ENCODE data around the gene APBA3. TPM values are rescaled to one million over a fixed set of nuclear protein-coding genes. Genes with fewer than 3 reads are reported as not detected.
A peak's percentile ranks its signal among the peaks of the same experiment; 100 is the strongest.

APBA3 gene
- total RNA-seq, 2 experiments from 2014 or later: 55.8 to 64.7 TPM

DNA sequence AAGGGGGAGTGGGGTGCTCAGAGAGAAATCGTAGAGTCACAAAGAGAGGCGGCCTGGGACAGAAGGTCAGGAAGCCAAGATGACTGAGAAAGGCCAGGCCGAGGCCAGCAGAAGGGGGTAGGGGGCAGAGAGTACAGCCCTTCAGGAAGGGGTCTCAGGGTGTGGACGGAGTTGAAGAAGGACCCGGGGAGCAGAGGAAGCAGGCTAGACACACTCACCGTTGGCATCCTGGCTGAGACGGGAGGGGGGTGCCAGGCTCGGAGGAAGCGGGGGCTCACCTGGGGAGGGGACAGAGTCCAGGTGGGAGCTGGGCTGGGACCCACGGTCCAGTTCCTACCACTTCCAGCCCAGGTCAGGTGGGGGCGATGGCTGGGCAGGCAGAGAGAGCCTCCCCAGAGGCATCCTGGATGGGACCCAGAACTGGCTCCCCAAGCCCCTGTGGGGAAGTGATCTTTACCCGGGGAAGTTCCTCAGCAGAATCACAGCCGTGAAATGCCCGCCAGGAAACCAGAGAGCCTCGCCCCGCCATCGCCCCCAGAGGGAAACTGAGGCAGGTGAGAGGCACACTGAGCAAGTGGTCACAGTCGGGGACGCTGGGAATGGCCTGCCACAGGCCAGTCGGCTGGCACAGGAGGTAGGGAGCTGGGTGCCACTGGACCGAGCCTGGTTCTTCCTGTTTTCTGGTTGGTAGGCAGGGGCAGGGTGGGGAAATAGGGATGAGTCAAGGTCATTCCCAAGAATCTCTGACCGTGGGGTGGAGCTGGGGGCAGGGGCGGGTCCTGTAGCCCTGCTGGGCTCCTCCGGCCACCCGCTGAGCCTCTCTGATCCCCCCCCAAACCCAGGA lies 23.3 kb upstream of the APBA3 start:
- CTCF ChIA-PET: no interaction called here
- peaks cover 23% of the 10 kb centered on the region for H3K4me1 Mint-ChIP-seq
- peaks cover 12% of the 10 kb centered on the region for H3K27me3 Mint-ChIP-seq
- no peak for DNase-seq
- POLR2A ChIA-PET: interaction anchor here (1.2 to 1.9 kb wide), 4 partner anchors 13 to 37 kb away, joined by 3 to 8 read pairs (median 4); partner anchors contain the start of gene MRPL54
- peak overlapping the region; percentile 71 for H3K4me3 Mint-ChIP-seq
- peaks cover 20% of the 10 kb centered on the region for H3K9me3 Mint-ChIP-seq
- no peak overlapping the region for H3K27ac Mint-ChIP-seq
- peaks cover 21% of the 10 kb centered on the region for H3K36me3 Mint-ChIP-seq (ENCODE audit: low read depth)

DNA sequence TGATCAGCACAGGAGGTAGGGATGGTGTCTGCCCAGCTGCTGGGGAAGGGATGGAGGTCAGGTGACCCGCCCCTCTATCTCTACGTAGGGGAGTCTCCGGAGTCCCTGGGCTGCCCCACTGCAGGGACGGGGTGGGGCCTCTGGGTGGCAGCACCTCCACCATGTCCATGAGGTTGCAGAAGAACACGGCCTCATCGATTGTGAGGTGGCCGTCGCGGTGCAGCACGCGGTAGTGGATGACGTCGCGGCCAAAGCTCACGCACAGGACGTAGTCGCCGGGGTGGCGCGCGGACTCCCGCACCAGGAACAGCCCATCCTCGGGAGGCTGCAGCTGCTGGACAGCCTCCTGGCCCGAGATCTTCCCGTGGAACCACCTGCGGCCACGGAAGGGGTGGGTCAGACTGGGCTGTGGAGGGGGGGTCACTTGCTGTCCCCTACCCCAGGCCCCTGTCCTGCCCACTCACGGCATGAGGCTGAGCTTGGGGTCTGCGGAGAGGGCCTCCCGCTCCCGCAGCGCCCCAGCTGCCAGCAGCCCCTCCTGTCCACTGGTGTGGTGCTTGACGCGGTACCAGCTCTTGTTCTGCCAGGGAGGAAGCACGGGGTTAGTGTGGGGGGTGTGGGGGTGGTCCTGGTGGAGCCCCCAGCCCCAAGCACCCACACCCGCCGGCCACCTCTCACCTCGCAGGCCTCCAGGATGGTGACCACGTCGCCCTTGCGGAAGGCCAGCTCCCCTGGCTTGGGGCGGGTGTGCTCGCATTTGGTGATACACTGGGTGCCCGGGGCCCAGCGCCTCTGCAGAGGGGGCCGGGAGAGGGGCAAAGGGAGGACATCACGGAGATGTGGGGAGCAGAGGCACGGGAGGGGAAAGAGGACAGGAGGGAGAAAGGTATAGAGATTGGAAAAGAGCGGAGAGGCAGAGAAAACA lies 22.4 kb upstream of the APBA3 start:
- Mint-ChIP-seq H3K27ac (no peak overlapping the region), H3K36me3 (ENCODE audit: low read depth) (peaks cover 21% of the 10 kb centered on the region), H3K27me3 (peaks cover 9% of the 10 kb centered on the region), H3K4me1 (peaks cover 18% of the 10 kb centered on the region), H3K9me3 (peaks cover 20% of the 10 kb centered on the region), H3K4me3 (peak overlapping the region; percentile 71)
- peak; percentile 47 for DNase-seq
- ChIA-PET POLR2A (interaction anchor here (1.2 to 1.9 kb wide), 4 partner anchors 14 to 38 kb away, joined by 3 to 8 read pairs (median 4); partner anchors contain the start of gene MRPL54), CTCF (interaction anchor here (1.2 kb wide), 1 partner anchor 14 kb away, joined by 3 read pairs; no protein-coding TSS in a partner anchor)

DNA sequence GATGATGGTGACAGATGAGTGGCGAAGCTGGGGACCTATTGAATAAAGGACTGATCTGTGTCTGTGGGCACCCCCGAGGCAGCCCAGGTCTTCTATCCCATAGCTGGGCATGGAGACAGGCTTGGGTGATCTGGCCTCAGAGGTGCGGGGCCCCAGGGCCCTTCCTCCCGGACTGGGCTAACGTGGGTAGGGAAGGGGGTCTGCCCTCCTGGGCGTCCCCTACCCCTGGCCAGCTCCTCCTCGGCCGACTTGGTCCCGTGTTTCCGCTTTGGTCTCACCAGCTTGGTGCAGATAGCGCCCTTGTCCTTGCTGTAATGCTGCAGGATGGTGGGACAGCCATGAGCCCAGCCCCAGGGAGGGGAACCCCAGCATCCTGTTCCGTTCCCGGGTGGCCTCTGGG lies 21.4 kb upstream of the APBA3 start:
- no peak overlapping the region for H3K27ac Mint-ChIP-seq
- no peak for DNase-seq
- H3K4me3 Mint-ChIP-seq: no peak overlapping the region
- H3K27me3 Mint-ChIP-seq: peaks cover 9% of the 10 kb centered on the region
- peaks cover 20% of the 10 kb centered on the region for H3K9me3 Mint-ChIP-seq
- H3K36me3 Mint-ChIP-seq (ENCODE audit: low read depth): peaks cover 21% of the 10 kb centered on the region
- POLR2A ChIA-PET: no interaction called here
- H3K4me1 Mint-ChIP-seq: peaks cover 17% of the 10 kb centered on the region
- CTCF ChIA-PET: interaction anchor here (1.2 kb wide), 1 partner anchor 15 kb away, joined by 3 read pairs; no protein-coding TSS in a partner anchor

DNA sequence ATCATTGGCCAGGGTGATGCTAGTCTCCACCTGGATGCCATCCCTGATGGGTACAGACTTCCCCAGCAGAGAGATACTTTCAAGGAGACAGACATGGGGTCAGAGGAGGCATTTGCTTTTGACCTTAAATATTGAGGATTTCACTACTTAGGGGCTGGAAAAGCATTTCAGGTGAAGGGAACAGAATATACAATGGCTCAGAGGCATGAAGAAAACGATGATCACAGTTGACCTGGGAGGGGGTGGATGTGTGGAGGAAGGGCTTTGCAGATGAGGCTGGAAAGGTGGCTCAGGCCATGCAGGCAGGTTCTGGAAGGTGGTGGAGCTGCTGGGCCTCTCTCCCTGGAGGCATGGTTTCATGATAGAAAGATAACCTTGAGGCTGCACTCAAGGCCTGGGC lies 20.8 kb upstream of the APBA3 start:
- Mint-ChIP-seq H3K4me3 (no peak overlapping the region), H3K27me3 (peaks cover 9% of the 10 kb centered on the region), H3K36me3 (ENCODE audit: low read depth) (peaks cover 21% of the 10 kb centered on the region), H3K9me3 (peaks cover 20% of the 10 kb centered on the region), H3K27ac (no peak overlapping the region), H3K4me1 (peaks cover 17% of the 10 kb centered on the region)
- DNase-seq: no peak
- CTCF ChIA-PET: interaction anchor here (1.2 kb wide), 1 partner anchor 15 kb away, joined by 3 read pairs; no protein-coding TSS in a partner anchor
- POLR2A ChIA-PET: interaction anchor here (1.2 kb wide), 1 partner anchor 16 kb away, joined by 3 read pairs; no protein-coding TSS in a partner anchor

DNA sequence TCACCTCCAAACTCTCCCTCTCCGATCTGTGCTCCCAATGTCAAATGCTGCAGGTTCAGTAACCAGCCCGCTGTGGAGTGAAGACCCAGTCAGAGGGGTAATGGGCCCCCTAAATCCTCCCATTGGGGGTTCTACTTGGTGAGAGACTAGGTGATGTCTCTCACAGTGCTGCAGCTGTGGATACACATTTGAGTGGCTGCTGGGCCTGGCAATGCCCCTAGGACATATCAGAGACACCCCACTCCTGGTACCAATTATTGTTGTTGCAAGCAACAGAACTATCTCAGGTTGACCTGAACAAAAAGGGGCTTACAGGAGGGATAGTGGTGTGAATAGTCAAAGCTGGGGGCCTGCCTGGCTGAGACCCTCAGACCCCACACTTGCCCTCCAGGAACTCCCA lies 20.1 kb upstream of the APBA3 start:
- Mint-ChIP-seq H3K4me3 (no peak overlapping the region), H3K27me3 (peaks cover 8% of the 10 kb centered on the region), H3K9me3 (peaks cover 20% of the 10 kb centered on the region), H3K4me1 (peaks cover 16% of the 10 kb centered on the region), H3K27ac (no peak overlapping the region), H3K36me3 (ENCODE audit: low read depth) (peaks cover 21% of the 10 kb centered on the region)
- no peak for DNase-seq
- CTCF ChIA-PET: no interaction called here
- POLR2A ChIA-PET: interaction anchor here (1.1 to 1.2 kb wide), 2 partner anchors 16 to 19 kb away, joined by 3 read pairs; partner anchors contain the start of gene MRPL54

DNA sequence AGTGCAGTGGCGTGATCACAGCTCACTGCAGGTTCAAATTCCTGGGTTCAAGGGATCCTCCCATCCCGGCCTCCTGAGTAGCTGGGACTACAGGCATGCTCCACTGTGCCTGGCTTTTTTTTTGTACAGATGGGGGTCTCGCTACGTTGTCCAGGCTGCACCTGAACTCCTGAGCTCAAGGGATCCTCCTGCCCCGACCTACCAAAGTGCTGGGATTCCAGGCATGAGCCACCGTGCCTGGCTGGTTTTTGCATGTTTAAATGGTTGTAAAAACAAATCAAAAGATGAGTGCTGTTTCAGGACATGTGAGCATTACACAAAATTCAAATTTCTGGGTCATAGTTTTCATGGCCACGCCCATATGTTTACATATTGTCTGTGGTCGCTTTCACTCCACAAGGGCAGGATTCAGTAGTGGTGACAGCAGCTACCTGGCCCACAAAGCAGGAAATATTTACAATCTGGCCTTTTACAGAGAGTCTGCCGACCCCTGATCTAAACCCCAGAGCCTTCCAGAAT lies 19.4 kb upstream of the APBA3 start:
- Mint-ChIP-seq H3K27ac (no peak overlapping the region), H3K9me3 (peaks cover 20% of the 10 kb centered on the region), H3K4me3 (no peak overlapping the region), H3K4me1 (peaks cover 15% of the 10 kb centered on the region), H3K27me3 (peaks cover 7% of the 10 kb centered on the region), H3K36me3 (ENCODE audit: low read depth) (peaks cover 21% of the 10 kb centered on the region)
- DNase-seq: no peak
- CTCF ChIA-PET: no interaction called here
- POLR2A ChIA-PET: interaction anchor here (0.6 to 1.4 kb wide), 3 partner anchors 19 to 35 kb away, joined by 3 read pairs; partner anchors contain the start of gene MRPL54

DNA sequence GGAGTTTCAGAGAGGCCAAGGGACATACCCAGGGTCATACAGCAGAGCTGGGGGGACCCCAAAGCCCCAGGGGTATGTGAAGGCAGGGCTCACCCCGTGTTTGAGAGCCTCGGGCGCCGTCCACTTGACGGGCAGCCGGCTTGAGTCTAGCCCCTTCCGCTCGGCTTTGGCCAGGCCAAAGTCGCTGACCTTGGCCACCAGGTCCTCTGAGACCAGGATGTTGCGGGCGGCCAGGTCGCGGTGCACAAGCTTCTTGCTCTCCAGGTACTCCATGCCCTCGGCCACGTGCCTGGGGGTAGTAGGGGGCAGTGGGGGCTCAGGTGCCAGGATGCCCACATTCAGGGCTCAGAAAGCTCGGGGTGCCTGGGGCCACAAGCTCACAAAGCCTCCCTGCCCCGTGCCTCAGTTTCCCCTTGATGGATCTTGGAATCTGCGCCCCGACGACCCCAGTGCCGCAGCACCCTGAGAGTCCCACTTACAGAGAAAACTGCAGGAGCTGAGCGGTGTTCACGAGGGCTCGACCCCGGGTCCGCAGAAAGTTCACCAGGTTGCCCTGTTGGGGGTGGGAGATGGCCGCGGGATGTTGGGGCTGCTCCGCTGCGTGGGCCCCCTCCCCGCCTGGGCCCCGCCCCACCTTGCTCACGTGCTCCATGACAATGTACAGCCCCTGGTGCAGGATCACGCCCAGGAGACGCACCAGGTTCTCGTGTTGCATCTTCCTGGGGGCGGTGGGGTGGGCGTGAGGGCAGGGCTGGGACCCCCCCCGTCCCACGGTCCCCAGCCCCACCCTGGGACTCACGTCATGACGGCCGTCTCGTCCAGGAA lies 17.6 kb upstream of the APBA3 start:
- POLR2A ChIA-PET: no interaction called here

DNA sequence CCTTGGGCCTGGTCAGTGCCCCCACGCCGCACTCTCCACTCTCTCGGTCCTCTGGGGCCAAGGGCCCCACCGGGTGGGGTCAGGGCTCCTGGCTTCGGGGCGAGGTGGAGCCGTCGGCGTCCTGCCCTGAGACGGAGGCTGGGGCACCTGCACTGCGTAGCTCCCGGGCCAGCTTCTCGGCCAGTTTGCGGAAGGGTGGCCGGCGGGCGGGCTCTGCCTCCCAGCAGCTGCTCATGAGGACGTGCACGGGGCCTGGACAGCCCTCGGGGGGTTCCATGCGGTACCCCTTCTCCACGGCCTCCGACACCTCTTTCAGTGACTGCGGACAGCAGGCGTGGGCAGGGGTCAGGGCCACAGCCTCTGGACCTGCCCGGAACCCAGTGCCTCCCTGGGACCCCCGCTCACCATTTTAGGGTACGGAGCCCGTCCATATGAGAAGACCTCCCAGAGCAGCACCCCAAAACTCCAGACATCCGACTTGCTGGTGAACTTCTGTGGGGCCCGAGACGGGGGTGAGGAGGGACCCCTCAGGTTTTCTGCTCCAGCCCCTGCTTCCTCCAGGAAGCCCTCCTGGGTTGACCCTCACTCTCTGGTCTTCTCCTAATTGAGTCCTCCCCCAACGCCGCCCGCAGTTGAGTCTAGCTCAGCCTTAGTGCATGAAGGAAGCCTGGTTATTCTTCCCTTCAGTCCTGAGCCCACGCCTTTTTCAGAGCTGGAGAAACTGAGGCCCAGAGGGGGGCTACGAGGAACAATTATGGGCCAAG lies 16.8 kb upstream of the APBA3 start:
- no peak overlapping the region for H3K4me3 Mint-ChIP-seq
- H3K9me3 Mint-ChIP-seq: peaks cover 20% of the 10 kb centered on the region
- H3K36me3 Mint-ChIP-seq (ENCODE audit: low read depth): peaks cover 18% of the 10 kb centered on the region
- peaks cover 6% of the 10 kb centered on the region for H3K4me1 Mint-ChIP-seq
- ChIA-PET POLR2A (no interaction called here), CTCF (no interaction called here)
- DNase-seq: no peak
- no peaks in the 10 kb centered on the region for H3K27me3 Mint-ChIP-seq
- H3K27ac Mint-ChIP-seq: no peak overlapping the region

More for the DNA sequence above, 17.6 kb upstream of the APBA3 start:
- DNase-seq: no peak
- H3K27me3 Mint-ChIP-seq: peaks cover 2% of the 10 kb centered on the region
- no peak overlapping the region for H3K27ac Mint-ChIP-seq
- H3K4me3 Mint-ChIP-seq: no peak overlapping the region
- H3K36me3 Mint-ChIP-seq (ENCODE audit: low read depth): peaks cover 21% of the 10 kb centered on the region
- H3K4me1 Mint-ChIP-seq: peaks cover 6% of the 10 kb centered on the region
- peaks cover 20% of the 10 kb centered on the region for H3K9me3 Mint-ChIP-seq
- CTCF ChIA-PET: interaction anchor here (0.9 to 1.3 kb wide), 2 partner anchors 16 to 17 kb away, joined by 5 to 6 read pairs; partner anchors contain the start of gene MRPL54

DNA sequence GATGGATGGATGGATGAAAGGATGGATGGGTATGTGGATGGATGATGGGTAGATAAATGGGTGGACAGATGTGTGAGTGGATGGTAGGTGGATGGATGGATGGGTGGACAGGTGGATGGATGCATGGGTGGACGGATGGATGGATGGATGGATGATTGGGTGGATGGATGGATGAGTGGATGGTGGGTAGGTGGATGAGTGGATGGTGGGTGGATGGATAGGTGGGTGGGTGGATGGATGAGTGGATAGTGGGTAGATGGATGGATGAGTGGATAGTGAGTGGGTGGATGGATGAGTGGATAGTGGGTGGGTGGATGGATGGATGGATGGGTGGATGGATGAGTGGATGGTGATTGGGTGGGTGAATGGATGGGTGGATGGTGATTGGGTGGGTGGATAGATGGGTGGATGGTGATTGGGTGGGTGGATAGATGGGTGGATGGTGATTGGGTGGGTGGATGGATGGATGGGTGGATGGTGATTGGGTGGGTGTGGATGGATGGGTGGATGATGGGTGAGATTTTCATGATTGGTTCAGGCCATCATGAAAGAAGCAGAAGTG lies 15.1 kb upstream of the APBA3 start:
- Mint-ChIP-seq H3K27ac (no peak overlapping the region), H3K36me3 (ENCODE audit: low read depth) (peaks cover 3% of the 10 kb centered on the region), H3K9me3 (peaks cover 7% of the 10 kb centered on the region), H3K4me3 (no peak overlapping the region), H3K4me1 (peaks cover 7% of the 10 kb centered on the region), H3K27me3 (no peaks in the 10 kb centered on the region)
- ChIA-PET CTCF (no interaction called here), POLR2A (no interaction called here)
- DNase-seq: no peak

DNA sequence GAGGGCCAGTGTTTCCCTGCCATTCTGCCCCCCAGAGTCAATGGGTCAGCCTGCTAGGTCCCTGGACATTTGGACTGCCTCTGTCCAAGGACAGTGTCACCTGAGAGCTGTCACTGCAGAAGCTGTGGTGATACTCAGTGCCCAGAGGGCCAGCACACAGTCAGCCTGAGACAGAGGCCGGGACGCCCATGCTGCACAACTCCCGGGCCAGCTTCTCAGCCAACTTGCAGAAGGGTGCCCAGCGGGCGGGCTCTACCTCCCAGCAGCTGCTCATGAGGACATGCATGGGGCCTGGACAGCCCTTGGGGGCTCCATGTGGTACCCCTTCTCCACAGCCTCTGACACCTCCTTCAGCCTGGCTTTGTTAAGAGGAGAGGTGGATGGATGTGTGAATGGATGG lies 14.3 kb upstream of the APBA3 start:
- Mint-ChIP-seq H3K4me3 (no peak overlapping the region), H3K27me3 (no peaks in the 10 kb centered on the region)

DNA sequence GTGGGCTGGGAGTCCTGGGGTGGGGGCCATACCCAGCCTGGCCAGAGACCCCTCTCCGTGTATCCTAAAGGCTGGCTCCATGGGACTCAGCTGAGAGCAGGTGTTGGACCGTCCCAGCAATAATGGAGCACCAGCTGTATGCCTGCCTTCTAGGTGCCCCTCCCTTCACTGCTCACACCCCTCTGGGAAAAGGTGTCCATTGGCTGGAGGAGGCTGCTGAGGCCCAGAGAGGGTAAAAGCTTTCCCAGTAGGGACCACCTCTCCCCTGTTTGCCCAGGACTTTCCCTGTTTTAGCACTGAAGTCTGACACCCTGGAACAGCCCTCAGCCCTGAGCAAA lies 13.9 kb upstream of the APBA3 start:
- DNase-seq: no peak
- ChIA-PET CTCF (no interaction called here), POLR2A (interaction anchor here (1.6 kb wide), 1 partner anchor 9 kb away, joined by 5 read pairs; no protein-coding TSS in a partner anchor)
- Mint-ChIP-seq H3K9me3 (no peaks in the 10 kb centered on the region), H3K27ac (no peak overlapping the region), H3K4me1 (peaks cover 2% of the 10 kb centered on the region), H3K27me3 (no peaks in the 10 kb centered on the region), H3K4me3 (no peak overlapping the region), H3K36me3 (ENCODE audit: low read depth) (no peaks in the 10 kb centered on the region)

More for the DNA sequence above, 14.3 kb upstream of the APBA3 start:
- Mint-ChIP-seq H3K36me3 (ENCODE audit: low read depth) (no peaks in the 10 kb centered on the region), H3K9me3 (peaks cover 1% of the 10 kb centered on the region), H3K27ac (no peak overlapping the region), H3K4me1 (peaks cover 2% of the 10 kb centered on the region)
- ChIA-PET POLR2A (interaction anchor here (1.6 kb wide), 1 partner anchor 10 kb away, joined by 5 read pairs; no protein-coding TSS in a partner anchor), CTCF (no interaction called here)
- DNase-seq: no peak
